ENCODE data around the gene ZWILCH. TPM values are rescaled to one million over a fixed set of nuclear protein-coding genes. Genes with fewer than 3 reads are reported as not detected.

ZWILCH gene
- total and polyA plus RNA-seq, 8 donors = 1.2 to 4.3 (median 3.1) TPM

DNA sequence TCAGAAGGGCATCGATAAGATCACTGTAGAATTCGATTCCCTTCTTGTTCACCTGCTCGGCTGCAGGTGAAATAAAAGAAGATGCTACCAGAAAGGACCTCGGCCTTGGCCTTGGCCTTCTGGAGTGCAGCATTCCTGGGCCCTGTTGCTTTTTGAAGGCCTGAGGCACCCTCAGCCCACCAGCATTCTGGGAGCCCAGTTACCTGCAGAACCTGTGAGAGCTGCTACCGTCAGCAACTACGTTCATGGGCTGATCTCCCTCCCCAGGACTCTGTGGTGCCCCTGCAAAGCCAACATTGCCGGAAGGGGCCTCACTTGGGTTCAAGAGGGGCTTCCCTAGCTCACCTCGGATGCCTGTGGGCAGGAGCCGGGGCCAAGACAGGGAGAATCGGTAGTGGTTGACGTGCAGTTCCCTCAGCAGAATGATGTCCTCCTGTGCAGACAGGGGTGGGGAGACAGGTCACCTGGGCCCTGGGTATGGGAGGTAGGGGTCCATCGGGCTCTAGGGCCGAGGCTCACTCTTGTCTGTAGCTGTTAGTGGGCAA lies 58.5 kb downstream of the ZWILCH start:
- no peaks in the 10 kb centered on the region for H3K36me3 ChIP-seq
- H3K27ac ChIP-seq = no peak overlapping the region
- 87 to 95% methylated on average over 13 of the region's 13 CpGs for WGBS, 2 donors
- no peaks in the 10 kb centered on the region for H3K4me1 ChIP-seq
- no peak for DNase-seq
- no peaks in the 10 kb centered on the region for H3K9me3 ChIP-seq
- no peaks in the 10 kb centered on the region for H3K27me3 ChIP-seq
- TF ChIP-seq, protein P1, sequence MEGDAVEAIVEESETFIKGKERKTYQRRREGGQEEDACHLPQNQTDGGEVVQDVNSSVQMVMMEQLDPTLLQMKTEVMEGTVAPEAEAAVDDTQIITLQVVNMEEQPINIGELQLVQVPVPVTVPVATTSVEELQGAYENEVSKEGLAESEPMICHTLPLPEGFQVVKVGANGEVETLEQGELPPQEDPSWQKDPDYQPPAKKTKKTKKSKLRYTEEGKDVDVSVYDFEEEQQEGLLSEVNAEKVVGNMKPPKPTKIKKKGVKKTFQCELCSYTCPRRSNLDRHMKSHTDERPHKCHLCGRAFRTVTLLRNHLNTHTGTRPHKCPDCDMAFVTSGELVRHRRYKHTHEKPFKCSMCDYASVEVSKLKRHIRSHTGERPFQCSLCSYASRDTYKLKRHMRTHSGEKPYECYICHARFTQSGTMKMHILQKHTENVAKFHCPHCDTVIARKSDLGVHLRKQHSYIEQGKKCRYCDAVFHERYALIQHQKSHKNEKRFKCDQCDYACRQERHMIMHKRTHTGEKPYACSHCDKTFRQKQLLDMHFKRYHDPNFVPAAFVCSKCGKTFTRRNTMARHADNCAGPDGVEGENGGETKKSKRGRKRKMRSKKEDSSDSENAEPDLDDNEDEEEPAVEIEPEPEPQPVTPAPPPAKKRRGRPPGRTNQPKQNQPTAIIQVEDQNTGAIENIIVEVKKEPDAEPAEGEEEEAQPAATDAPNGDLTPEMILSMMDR (IDR thresholded peaks at IDR 0.05) = no peak
- ATAC-seq = no peak
- H3K4me3 ChIP-seq = no peak overlapping the region
- intact Hi-C loops (cut with DNase I) = no loop called here
- no peak for FAIRE-seq

- Histone ChIP-seq H3K4me1 (no peaks in the 10 kb centered on the region), H3K4me3 (no peak overlapping the region), H3K36me3 (no peaks in the 10 kb centered on the region), H3K27ac (no peak overlapping the region), H3K9me3 (no peaks in the 10 kb centered on the region), H3K27me3 (no peaks in the 10 kb centered on the region)
- 83 to 84% methylated on average over 18 of the region's 18 CpGs for WGBS, 2 donors
- no peak for FAIRE-seq
- intact Hi-C loops (cut with DNase I) = no loop called here
- no peak for DNase-seq
- no peak for ATAC-seq
- TF ChIP-seq, protein P1 (IDR thresholded peaks at IDR 0.05) = no peak
These were observed 59.3 kb downstream of the ZWILCH start for GRCh38 chr15:66564136-66565041.

- no peak overlapping the region for H3K27ac ChIP-seq
- no peaks in the 10 kb centered on the region for H3K4me1 ChIP-seq
- TF ChIP-seq, protein P1 (IDR thresholded peaks at IDR 0.05) = no peak
- H3K27me3 ChIP-seq = no peaks in the 10 kb centered on the region
- intact Hi-C loops (cut with DNase I) = no loop called here
- no peaks in the 10 kb centered on the region for H3K36me3 ChIP-seq
- H3K4me3 ChIP-seq = no peak overlapping the region
- FAIRE-seq (no peak), DNase-seq (no peak), ATAC-seq (no peak)
- WGBS, 2 donors = 80 to 82% methylated on average over 9 of the region's 9 CpGs
- H3K9me3 ChIP-seq = no peaks in the 10 kb centered on the region
These were observed 60.1 kb downstream of the ZWILCH start for GRCh38 chr15:66565141-66565641.

DNA sequence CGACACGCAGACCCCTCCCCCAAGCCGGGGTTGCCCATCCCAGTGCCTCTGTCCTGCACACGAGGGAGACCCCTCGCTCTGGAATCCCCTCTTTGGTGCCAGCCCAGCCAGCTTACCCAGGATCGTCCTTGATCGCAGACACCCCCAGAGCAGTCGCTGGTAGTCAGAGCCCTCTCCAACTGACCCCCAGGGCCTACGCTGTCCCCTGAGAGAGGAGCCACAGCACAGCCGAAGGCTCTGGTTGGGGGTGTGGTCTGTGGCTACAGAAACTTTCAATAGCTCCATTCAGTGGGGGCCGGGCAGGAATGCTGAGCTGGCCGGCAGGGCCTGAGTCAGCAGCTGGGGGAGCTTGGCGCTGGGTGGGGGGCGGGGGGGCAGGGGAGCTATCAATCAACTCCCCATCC lies 60.6 kb downstream of the ZWILCH start, which contains the start of gene LCTL:
Gene LCTL (minus strand): TSS at position 258 of the 404 bp plus-strand sequence. CDS start 633 bp downstream, outside the sequence.
- Histone ChIP-seq H3K36me3 (no peaks in the 10 kb centered on the region), H3K27me3 (no peaks in the 10 kb centered on the region), H3K9me3 (no peaks in the 10 kb centered on the region), H3K4me3 (no peak within 1 kb of the TSS), H3K27ac (no peak within 1 kb of the TSS), H3K4me1 (no peaks in the 10 kb centered on the region)
- TF ChIP-seq, protein P1 (IDR thresholded peaks at IDR 0.05) = no peak
- DNase-seq = no peak
- peak in 1 of 4 donors; percentile 15 for ATAC-seq
- FAIRE-seq = no peak
- intact Hi-C loops (cut with DNase I) = no loop called here
- WGBS, 2 donors = 60 to 61% methylated on average over 14 of the region's 14 CpGs
